GM18519 (cell line): Measurements from ENCODE around the gene UBR4.
"Not testable (repeated sequence)": the region's sequence is repeated elsewhere in the genome, so short reads cannot be mapped to it uniquely, and the experiment has no call there.

Source experiments
- ATAC-seq: cut with Tn5 transposase; IDR thresholded peaks from one replicate; pipeline ENCODE4 v1.9.1; 2021; ENCODE audit warnings: mild to moderate bottlenecking, moderate library complexity; ENCODE audit not compliant: unreplicated experiment, low FRiP score

UBR4 gene

DNA sequence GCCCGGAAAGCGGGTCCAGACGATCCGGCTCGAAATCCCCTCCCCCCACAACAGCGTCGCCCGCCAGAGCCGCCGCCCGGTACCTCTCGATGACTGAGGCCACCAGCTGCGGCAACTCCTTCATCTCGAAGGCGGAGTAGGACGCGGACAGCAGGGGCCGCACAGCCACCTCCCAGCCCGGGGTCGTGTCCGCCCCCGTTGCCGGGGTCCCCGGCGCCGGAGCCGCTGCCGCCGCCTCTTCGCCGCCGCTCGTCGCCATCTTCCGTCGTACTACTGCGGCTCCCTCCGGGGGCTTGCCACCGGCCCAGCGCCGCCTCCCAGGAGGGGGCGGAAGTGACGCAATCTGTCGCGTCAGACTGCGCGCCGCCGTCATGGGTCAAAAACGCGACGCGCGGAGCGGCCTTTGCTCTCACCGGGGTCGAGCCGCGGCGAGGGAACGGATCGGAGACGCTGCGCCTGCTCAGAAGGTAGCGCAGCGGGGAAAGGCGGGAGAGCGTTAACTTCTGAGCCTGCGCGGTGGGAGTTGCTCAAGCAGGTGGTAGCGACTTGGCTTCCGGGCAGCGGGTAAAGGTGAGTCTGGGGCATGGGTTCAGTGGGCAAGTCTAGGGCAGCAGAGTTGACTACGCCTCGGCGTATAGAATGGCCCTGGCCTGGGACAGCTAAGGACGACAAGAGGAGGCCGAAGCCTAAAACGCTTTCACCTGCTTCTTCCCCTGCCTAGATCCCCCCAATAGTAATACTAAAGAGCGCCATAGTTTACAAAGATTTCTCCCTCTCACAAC, at the start of gene UBR4:
TSS of gene UBR4 (minus strand) at position 277 of the 782 bp plus-strand sequence. CDS start at position 259, 18 bp downstream.
- peak; percentile 64 for ATAC-seq

DNA sequence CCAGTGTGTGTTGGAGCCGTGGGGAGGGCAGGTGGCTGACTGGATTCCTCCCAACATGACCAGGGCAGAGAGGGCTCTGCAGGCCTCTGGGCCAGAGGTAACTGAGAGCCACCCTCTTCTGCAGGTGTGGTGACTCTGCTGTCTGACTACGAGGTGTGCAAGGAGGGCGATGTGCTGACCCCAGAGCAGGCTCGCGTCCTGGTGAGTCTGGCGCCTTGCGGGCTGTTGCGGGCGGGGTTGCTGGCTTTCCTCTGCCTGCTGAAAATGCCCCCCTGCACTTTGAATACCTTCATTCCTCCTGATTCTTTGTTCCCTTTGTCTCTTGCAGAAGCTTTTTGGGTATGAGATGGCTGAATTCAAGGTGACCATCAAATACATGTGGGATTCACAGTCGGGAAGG, 48.3 kb upstream of the UBR4 start:
- no peak for ATAC-seq

DNA sequence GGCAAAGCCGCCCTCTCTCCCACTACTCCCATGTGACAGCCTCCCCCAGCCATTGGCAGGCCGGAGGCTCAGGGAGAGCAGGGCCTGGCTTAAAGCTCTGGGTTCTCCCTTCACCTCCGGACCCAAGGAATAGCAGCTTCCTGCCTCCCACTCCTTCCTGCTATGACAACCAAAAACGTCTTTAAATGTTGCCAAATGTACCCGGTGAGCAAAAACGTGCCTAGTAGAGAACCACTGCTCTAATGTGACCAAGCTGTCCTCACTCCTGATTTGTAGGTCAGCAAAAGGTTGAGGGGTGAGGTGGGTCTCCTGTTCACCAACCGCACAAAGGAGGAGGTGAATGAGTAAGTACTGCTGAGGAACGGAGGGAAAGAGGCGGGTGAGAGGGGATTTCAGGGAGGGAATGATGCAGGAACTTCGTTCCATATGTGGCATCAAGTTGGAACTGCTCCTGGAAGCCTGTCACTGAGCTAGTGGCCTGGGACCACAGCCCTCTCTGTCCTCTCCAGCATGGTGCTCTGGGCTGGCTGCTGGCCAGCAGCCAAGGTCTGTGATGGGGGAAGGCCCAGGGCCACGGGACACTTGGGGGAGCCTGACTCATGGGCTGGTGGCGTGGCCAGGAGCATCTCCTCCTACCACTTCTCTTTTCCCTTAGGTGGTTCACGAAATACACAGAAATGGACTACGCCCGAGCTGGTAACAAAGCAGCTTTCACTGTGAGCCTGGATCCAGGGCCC, 47.3 kb upstream of the UBR4 start:
- no peak for ATAC-seq

DNA sequence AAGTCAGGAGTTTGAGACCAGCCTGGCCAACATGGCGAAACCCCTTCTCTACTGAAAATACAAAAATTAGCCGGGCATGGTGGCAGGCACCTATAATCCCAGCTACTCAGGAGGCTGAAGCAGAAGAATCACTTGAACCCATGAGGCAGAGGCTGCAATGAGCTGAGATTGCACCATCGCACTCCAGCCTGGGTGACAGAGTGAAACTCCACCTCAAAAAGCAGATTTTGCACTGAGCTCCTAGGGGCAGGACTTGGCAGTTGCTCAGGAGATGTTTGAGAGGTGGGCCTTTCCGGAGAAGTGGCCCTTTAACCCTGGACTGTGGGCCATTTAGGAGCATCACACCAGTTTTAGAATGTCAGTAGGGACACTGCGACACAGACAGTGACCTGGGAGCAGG, 46.2 kb upstream of the UBR4 start:
- ATAC-seq, result not testable (repeated sequence)

DNA sequence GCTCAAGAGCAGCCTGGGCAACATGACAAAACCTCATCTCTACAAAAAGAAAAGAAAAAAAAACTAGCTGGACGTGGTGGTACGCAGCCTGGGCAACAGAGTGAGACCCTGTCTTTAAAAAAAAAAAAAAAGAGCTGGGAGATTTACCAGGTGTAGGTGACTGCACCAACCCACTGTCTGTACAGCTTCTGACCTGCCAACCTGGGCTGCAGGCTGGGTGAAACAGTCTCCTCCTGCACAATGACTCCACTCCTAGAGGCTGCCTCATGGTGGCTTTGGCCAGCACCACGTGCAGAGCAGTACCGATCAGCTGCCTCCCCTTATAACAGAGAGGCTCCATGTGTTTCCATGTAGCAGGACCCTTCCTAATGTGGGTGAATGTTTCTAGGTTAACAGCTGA, 45.2 kb upstream of the UBR4 start:
- ATAC-seq, result no peak

DNA sequence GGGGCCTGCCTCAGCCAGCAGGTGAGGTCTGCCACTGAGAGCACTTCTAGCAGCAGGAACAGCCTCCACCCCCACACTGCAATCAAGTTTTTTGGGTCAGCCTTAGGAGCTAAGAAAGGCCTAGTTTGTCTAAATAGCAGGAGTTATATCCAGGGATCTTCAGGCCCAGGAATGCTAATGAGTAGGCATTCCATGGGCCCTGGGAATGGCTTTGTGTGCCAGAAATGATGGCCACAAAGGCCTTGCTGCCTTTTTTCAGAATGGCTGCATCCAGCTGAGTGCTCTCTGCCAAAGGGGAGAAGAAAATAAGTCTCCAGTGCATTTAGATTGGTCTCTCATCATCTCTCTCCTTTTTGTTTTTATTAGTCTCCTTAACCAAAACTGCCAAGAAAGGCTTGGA, 44.4 kb upstream of the UBR4 start:
- no peak for ATAC-seq

DNA sequence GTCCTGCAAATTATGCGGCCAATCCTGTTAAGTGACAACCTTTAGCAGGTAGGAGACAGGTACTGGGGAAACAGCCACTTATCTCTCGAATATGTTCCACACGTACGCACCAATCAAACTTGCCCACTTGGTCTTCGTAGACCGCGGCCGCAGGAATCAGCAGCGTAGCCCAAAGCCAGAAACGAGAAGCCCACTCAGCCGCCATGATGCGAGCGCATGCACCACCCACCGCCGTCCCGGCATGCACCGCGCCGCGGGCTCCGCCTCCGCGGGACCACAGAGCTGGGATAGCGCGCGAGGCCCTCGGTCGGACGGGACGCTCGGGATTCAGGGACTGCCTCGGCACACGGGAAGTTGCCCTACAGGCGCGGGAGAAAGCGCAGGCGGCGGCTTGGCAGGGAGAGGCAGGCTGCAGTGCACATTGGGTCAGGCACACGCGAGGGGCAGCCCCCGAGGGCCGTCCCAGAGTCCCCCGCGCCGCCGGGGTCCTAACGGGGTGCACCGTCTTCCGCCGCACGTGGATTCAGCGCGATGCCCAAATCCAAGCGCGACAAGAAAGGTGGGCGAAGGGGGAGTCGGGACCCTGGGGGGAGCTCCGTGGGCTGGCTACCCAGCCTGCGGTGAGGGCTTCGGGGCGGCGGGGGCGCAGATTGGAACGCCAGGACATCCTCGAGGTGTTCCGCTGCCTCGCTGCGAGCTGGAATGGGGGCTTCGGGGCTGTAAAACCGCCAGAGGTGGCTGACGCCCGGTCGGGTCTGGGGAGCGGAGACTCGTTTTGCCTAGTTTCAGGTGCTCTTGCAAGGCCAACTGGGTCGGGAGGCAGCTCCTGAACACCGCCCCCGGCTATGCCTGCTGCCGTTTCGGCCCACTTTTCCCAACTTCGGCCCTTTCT, 41.5 kb upstream of the UBR4 start, which contains the start of the genes EMC1 and MRTO4:
TSS of gene EMC1 (minus strand) at position 220 of the 892 bp plus-strand sequence. CDS start at position 205, 15 bp downstream.
TSS of gene MRTO4 (plus strand) at position 501 of the 892 bp plus-strand sequence. CDS start at position 532, 31 bp downstream.
- ATAC-seq, result peak; percentile 64

DNA sequence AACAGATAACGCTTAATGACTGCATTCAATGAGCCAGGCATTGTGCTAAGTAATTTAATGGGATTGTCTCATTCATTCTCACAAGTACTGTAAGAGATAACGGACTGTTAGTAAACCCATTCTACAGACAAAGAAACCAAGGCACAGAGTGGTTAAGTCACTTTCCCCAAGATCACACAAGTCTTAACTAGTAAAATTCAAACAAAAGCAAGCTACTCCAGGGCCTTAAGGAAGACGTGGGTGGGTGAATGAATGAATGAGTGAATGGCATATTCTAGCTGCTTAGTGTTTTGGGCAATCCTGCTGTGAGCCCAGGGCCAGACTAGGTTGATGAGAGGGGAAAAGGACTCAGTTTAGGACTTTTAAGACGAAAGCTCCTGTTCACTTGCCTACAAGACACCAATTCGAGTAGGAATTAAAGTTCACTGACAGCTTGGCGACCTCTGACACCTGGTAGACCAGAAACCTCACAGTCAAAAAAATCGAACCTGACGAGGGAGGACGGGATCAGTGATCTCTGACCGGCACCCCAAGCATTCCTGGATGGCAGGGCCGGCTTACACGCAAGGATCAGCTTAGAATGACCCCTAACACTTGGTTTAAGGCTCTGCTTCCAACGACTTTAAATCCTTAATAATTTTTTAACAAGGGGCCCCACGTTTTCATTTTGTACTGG, 40.7 kb upstream of the UBR4 start:
- no peak for ATAC-seq

DNA sequence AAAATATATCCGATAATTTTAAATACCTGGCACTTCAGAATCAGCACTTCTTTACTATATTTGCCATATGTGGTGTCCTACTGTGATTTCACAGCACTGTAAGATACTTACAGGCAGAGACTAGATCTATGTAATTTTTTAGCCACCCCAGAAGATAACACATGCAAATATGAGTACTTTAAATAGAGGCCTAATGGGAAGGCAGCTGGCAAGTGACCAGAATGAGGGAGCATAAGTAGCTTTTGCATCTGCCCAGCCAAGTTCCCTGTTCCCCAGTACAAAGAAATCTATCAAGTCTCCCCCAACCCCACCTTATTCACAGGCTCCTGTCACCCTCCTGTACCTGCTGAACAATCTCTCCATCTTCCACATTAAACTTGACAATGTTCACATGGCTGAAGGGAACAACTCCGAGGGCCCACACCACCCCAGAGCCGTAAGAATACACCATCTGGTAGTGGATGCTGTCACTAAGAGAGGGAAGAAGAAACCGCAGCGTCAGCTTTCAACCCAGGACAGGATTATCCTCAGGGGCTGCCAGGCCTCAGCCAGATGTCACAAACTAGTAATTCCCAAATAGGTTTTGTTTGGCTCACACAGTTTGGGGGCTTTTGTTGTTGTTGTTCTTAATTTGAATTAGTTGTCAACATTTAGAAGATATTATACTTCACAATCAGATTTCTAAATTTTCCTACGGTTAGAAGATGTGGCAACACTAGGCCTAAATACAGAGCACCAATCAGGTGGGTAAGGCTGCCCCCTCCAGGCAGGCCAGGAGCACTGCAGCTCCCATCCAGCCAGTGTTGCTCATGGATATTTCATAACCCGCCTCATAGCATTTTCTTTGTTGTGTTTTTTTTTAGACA, 30.8 kb upstream of the UBR4 start:
- ATAC-seq, result no peak

DNA sequence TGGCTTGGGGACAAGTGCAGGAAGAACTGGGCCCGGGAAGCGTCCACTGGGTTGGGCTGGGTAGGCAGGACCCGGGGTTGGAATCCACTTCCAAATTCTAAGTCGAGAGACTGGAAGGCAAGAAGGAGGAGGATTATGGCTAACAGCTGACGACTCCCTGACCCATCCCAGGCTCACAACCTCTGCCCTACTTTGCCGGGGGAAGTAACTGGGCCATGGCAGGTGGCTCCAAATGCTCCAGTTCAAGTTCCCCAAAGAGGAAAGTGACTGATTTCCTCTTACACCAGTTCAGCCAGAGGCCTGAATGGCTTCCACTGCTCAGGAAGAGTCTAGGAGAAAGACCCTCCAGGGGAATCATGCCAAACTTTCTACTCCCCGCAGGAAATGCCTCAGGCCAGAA, 29.8 kb upstream of the UBR4 start:
- no peak for ATAC-seq

DNA sequence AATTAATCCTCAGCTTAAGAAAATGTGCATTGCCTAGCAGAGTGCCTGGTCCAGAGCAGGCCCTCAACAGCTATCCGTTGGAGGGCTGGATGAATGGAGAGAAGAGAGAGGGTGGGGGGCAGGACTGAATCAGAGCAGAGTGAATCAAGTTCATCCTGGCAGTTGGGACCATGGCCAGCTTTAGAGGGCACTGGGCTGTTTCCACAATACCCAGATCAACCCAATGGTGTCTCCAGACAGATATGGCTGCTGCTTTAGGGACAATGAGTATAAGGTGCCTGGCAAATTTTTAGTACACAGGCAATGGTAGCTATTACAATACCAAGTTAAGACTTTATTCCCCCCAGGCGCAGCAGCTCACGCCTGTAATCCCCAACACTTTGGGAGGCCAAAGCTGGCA, 24.2 kb upstream of the UBR4 start:
- ATAC-seq, result no peak

DNA sequence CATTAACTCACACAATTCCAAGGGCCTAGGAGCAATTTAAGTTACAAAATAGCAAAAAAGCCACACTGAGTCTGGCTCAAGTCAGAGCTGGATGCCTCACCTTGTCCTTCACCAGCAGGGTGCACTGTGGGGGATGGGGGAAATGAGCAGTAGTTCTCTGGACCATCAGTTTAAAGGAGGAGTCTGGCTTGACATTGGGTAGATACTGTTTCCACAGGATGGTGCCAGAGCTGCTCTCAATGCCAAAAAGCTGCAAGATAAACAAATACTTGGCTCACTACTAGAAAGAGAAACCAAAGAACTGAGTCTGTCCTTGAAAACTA, 22.4 kb upstream of the UBR4 start:
- no peak for ATAC-seq

DNA sequence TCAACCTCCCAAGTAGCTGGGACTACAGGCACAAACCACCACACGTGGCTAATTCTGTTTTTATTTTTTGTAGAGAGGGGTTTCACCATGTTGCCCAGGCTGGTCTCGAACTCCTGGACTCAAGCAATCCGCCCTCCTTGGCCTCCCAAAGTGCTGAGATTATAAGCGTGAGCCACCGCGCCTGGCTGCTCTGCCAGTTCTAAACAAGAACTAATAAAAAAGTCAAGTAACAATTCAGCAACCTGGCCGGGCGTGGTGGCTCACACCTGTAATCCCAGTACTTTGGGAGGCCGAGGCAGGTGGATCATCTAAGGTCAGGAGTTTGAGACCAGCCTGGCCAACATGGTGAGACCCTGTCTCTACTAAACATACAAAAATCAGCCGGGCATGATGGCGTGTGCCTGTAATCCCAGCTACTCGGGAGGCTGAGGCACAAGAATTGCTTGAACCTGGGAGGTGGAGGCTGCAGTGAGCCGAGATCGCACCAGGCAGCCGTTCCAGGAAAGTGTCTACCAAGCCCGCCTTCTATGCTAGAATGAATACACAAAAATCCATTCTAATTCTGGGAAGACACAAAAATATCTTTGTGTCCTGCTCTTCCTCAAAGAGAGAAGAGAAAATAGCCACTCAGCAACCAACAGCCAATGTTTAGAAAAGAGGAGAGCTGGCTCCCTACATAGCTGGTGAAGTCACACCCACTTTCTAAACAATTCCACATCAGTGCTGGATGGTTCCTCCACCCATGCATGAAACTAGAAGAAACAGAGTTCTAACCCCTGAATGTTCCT, 21.9 kb upstream of the UBR4 start:
- not testable (repeated sequence) for ATAC-seq

DNA sequence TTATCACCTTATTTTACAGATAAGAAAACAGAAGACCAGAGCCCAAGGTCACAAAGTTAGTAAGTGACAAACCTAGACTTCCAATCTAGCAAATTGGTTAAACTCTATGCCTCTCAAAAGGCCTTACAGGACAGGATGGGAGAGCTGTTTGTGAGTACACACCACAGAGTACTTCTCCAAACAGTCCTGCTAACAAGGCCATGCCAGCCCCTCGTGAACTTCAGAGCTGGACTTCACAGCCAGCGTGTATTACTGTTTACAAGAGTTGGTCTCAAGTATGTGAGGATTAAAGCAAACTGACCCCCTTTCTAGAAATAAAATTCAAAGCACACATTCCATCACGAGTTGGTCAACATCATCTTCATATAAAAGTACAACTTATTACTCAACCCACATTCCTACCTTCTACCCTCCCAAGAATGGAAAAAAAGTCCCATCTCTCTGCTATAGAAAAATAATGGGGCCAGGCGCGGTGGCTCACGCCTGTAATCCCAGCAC, 19.8 kb upstream of the UBR4 start:
- no peak for ATAC-seq

DNA sequence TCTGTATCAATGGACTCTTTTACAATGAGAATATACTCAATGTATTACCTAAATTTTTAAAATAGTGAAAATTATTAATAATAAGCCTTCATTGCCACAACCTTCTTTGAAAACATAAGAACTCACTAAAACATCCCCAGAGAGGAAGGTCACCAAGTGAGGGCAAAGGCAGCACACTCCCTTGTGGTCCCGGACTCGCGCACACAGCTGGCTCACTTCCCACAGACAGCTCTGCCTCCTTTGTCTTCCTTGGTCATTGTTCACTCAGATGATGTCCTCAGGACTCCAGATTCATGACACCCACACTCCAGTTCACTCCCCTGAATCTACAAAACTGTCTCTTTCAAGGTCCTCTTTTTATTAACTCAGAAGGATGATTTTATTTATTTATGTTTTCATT, 19.2 kb upstream of the UBR4 start:
- ATAC-seq, result no peak

DNA sequence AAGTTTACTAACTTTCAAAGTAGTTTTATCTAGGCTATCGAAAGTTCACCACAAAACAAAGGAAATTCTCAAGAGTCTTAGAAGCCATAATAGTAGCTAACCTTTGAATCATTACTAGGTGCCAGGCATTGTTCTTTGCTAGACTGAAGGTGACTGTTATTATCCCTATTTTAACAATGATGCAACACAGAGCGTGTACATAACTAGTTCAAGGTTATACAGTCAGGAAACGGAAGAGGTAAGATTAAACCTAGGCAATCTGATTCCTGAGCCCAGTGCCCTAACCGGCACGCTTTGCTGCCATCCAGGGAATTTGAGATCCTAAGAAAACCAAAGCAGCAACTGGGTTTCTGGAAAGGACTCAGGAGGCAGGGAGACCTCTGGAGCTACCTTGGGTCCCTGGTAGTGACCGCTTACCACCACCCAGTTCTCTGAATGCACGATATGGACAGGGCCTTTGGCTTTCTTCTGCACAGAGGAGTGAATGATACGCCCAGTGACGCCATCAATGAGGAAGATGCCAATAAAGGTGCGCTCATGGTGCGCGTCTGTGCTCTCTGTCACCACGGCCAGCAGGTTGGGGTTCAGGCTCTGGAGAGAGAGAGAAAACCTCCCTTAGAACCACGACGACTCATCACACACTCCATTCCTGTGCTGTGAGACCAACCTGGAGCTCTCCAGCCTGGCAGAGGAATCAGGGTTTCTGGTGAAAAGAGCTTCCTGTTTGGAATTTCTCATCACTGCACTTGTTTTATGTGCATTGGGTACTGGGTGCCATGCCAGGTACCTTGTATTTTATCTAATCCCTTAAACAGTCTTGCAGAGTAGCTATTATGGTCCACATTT, 13.1 kb upstream of the UBR4 start:
- no peak for ATAC-seq

DNA sequence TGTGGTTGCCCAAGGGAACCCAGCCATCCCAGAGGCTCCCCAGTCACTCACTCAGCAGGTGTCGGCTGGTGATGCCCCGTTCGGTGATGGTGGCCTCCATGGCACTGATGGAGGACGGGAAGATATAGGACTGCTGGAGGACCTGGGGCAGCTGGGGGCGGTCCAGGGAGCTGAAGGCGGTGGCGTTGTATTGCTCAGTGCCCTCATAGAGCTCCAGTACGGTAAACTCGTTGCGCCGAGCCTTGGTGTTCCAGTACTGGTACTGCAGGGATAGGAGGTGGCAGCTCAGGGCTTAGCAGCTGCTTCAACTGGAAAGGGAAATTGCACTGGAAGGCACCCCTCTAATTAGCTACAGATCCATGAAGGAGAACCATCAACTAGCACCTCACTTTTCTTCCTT, 12.5 kb upstream of the UBR4 start:
- ATAC-seq, result no peak

DNA sequence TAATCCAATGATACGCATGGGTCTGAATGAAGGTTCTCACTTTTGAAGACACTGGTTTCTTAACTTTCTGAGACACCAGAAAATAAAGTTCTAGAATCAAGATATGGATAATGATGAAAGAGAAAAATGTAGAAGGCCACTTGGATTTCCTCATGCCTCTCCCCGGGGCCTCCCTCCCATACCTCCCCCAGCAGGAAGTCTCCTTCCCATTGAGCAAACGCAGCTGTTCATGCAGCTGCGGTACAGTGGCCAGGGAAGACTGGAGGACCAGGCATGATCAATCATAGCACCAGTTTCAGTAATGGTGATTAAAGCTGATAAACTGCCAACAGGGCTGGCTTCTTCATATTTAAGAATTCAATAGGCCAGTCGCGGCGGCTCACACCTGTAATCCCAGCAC, 10.9 kb upstream of the UBR4 start:
- ATAC-seq, result no peak
